HG02759 (cell line): ENCODE measurements around the gene CPTP.

Experiments
- ATAC-seq: cut with Tn5 transposase; IDR thresholded peaks from one replicate; pipeline ENCODE4 v1.9.1; 2021; ENCODE audit warnings: mild to moderate bottlenecking, moderate library complexity; ENCODE audit not compliant: unreplicated experiment

The CPTP gene

DNA sequence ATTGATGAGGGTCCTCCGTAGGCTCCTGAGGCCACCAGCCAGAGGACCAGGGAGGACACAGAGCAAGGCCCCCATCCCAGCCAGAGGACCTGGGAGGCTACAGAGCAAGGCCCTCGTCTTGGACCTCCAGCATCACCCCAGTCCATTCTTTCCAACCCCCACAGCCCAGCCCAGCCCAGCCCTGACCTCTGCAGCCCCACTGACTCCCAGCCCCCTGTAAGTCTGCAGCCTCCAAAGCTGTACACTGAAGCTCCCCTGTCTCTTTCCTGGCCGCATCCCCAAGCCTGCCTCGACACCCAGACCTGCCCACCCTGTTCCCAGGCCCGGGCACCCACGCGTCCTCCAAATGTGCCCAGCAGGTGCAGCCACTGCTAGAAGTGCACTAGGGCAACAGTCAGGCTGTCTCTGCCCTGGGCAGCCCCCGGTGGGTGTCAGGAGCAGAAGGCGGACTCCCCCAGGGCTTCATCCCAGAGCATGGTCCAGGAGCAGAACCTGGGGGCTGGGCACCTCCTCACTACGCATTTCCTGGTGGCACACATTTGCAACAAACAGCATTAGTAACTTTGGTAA lies 22.5 kb downstream of the CPTP start:
- no peak for ATAC-seq

DNA sequence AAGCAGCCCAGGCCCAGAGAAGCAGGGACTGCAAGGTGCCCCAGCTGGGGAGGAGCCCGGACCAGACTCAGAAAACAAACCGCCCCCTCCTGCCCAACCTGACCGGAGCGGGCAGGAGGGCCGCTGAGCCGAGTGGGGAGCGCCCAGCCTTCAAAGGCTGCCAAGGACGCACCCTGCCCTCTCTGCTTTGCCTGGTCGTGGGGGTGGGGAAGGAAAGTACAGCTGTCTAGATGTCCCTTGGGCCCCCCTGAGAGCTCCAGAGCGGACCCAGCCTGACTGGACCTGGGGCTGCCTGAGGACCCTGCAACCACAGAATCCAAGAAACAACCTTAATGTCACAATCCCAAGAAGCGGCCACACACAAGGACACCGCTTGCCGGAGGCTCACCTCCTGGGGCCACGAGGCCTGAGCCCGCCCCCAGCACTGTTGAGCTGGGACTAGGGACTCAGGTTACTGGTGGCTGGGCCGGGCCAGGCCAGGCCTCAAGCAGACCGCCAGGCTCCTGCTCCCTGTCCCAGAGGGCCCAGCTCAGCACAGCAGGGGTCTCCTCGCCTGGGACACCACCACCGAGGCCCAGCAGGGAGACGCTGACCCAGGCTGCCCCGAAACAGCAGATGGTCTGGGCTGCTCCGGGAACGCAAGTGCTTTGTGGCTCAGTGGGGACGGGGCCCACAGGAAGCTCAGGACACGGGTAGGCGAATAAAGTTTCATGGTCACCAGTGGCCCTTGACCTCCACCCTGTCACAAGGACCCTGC lies 23.2 kb downstream of the CPTP start:
- no peak for ATAC-seq

DNA sequence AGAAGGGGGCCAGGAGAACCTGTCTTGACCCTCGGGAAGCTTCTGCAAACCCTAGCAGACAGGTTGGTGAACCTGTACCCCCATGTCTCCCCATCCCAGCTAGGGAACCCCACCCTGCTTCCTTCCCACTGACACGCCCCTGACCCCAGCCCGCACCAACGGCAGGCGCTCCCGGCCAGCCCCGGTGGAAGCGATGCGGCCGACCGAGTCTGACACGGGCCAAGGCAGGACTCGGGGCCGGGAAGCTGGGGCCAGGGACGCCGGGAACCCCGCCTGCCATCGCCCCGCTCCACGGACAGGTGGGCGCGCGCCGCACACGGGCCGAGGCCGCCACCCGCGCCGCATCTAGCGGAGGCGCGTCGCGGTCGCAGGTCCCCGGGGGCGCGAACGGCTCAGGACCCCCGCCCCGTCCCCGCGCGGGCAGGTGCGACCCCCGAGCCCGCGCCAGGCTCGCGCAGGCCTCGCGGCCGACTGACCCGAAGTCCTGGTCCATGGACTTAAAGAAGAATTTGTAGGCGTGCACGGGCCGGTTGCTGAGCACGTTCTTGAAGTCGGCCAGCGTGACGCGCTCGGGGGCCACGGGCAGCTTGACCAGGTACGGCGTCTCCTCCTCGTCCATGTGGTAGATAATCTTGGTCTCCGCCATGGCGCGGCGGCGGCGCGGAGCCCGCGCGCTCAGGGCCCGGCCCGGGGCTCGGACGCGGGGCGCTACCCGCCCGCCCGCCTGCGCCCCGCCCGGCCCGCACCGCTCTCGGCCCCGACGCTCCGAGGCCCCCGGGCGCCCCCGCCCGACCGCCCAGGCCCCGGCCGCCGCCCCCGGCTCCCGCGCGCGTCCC lies 24.0 kb downstream of the CPTP start:
- peak; percentile 40 for ATAC-seq

DNA sequence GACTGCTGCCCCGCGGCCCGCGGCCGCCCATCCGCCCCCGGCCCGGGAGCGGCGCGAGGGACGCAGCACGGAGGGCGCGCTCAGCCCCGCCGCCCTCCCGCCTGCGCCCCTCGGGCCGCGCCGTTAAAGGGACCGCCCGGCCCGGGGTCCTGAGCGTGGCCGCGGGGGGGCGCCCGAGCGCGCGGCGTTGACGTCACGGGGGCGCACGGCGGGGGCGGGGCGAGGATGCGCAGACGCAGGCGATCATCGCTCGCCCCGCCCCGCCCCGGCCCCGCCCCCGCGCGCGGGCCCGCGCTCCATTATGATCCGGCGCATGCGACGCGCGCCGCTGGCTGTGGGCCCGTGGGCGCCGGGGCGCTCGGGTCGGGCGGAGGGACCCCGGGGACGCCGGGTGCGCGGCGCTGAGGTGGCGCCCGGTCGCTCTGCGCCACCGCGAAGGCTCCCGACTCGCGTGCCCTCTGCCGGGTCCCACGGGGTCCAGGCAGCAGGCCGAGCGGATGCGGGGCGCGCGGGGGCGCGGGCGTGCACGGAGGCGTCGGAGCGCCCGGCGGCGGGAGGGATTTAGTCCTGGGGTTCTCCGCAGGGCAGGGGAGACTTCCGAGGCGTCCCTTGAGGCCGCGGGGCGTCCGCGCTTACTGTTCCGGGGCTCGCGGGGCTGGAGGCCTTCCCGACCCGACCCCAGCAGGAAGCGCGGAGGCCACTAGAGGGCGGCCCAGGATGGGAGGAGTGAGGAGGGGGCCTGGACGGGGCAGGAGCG lies 24.8 kb downstream of the CPTP start, which contains the start of gene DVL1:
DVL1 (minus strand) TSS at position 163 of the 757 bp plus-strand sequence. CDS start 353 bp downstream, outside the sequence.
- ATAC-seq = peak; percentile 72

DNA sequence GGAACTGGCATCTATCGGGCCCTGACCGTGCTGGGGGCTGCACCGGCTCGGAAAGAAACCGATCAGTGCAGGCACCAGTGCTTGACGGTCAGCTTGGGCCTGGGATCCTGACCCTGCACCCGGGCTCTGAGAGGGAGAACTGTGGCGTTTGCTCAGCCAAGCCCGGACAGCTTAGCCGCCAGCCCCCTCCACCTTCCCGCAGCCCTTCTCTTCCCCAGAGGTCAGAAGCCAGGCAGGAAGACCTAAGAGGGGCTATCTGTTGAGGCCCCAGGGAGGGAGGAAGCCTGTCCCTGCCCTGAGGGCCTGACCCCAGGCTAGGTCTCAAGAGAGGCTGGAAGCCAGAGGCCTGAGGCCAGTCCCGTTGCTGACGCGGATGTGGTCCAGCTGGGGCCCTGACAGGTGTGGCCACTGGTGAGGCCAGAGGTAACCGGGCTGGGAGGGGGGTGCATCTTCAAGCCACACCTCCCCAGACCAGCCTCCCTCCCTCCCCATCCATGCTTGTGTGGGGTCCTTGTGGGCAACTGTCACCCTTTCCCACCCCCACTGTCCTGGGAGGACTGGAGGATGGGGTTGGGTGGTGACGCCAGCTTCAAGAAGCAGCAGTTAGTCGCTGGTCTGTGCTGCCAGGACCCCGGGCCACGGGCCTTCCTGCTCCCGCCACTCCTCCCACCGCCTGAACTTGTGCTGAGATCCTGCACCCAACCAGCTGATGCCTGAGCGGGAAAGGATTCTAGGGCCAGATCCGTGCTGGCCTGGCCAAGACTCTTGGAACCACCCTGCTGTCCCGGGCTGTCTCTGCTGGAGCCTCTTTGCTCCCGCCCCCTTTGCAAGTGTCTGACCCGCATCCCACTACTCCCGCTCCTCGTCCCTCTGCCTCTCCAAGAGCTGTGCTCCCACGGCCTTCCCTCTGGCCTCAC lies 27.2 kb downstream of the CPTP start:
- no peak for ATAC-seq

DNA sequence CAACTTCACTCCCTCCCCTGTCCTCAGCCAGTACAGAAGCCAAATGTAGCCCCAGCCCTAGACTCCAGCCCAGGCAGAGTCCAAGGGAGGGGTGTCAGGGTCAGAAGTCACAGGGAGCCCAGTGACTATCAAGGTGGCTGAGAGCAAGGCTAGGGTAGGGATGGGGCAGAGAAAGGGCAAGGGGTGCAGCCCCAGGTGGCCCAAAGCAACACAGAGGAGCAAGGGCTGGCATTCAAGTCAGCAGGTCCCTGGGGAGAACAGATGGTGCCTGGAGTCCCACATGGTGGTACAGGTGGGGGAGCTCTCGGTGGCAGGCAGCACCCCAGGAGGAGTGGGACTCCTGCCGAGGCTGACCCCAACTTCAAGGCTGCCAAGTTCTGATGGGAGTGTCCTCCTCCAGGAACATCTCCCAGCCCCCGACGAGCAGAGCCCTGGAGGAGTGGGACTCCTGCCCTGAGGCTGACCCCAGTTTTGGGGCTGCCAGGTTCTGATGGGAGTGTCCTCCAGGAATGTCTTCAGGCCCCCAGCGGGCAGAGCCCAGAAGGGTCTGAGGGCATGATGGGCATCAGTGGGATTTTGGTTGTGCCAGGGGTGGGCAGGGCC lies 28.3 kb downstream of the CPTP start:
- no peak for ATAC-seq

DNA sequence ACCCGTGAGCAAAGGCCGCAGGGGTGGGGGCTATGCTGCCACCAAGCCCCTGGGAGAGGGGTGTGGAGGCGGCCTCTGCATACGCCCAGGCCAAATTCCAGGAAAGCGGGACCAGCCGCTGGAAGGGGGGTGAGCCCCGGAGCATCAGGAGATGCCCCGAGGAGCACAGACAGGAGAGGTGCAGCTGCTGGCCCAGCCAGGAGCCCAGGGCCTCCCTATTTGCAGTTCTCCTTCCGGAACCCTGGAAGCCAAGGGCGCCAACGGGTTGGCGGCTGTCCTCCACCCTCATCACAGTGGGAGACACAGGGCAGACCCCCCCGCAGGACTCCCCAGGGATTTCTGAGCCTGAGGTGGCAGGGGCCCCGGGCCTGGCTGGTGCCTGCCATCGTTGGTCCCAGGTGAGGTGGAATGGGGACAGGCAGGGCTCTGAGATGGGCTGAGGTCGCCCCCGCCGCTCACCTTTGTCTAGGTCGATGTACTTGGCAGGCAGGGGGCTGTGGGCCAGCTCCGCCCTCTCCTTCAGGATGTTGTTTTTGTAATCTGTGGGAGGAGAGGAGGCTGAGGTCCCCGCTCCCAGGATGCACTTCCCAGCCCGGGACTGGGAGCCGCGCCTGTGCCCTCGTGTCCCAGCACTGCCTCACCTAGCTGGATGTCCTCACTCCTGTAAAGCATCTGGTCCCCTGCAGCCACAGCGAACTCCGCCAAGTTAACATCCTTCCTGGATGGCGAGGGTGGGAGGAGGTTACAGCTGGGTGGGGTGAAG lies 29.0 kb downstream of the CPTP start:
- no peak for ATAC-seq

DNA sequence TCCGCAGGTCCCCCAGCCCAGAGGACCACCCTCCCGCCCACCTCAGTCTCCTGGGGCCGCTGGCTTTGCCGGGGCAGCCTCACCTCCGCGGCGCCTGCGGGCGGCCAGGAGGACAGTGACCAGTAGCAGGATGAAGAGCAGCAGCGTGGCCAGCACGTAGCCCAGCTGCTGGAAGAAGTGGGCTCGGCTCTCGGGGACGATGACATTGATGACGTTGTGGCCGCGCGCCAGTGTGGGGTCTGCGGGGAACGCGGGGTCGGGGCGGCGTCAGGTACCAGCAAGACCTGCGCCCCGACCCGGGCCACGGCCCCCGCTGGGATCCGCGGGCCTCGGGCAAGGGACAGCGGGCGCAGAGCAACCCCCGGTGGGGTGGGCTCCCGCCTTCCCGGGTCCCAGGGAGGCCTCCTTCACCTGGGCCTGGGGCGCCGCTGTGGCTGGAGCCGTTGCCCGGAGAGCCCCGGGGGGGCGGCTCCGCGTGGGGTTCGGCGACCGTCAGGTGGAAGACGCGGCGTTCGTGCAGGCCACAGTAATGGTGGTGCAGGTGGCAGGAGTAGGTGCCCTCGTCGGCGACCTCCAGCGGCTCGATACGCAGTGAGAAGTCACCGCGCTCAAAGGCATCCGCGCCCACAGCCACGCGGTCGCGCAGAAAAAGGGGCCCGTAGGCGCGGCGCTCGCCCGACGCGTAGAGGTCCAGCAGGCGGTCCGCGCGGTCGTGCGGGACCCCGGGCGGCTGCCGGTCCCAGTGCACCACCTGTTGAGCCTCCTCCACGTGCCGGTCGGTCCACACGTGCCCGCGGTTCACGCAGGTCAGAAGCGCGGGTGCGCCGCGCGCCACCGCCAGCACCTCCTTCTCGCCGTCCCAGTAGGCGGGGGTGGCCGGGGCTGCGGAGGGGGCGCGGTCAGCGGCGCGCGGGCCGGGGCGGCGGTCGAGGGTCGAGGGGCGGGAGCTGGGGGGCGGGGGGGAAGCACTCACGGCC lies 30.0 kb downstream of the CPTP start:
- no peak for ATAC-seq

DNA sequence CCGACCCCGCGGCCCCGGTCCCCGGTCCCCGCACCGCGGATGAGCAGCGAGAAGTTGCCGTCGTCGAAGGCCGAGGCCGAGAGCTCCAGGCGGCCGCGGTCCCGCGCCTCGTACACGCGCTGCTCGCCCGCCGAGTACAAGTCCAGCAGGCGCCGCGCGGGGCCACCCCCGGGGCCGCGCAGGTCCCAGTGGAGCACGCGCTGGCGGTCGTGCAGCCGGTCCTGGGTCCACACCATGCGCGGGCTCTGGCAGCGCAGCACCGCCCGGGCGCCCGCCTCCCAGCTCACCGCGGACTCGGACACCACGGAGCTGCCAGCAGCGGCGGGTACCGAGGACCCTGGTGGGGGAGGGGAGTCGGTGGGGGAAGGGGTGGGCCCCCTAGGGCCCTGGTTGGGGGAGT lies 30.8 kb downstream of the CPTP start:
- ATAC-seq = no peak

DNA sequence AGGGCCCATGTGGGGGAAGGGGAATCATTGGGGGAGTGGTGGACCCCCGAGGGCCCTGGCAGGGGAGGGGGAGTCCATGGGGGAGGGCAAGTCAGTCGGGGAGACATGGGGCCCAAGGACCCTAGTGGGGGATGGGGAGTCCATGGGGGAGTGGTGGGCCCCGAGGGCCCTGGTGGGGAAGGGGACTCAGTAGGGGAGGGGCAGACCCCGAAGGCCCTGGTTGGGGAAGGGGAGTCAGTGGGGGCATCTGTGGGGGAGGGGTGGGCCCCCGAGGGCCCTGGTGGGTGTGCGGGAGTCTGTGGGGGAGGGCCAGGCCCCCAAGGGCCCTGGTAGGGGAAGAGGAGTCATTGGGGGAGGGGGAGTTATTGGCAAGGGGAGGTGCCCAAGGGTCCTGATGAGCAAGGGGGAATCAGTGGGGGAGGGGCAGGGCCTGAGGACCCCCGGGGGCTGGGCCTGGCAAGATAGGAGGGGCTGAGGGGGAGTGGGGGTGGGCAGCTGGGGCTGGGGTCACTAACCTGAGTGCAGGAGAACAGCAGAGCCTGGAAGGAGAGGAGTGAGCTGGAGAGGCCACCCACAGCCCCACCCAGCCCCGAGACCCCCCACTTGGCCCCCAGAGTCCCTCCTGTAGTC lies 31.7 kb downstream of the CPTP start:
- no peak for ATAC-seq

DNA sequence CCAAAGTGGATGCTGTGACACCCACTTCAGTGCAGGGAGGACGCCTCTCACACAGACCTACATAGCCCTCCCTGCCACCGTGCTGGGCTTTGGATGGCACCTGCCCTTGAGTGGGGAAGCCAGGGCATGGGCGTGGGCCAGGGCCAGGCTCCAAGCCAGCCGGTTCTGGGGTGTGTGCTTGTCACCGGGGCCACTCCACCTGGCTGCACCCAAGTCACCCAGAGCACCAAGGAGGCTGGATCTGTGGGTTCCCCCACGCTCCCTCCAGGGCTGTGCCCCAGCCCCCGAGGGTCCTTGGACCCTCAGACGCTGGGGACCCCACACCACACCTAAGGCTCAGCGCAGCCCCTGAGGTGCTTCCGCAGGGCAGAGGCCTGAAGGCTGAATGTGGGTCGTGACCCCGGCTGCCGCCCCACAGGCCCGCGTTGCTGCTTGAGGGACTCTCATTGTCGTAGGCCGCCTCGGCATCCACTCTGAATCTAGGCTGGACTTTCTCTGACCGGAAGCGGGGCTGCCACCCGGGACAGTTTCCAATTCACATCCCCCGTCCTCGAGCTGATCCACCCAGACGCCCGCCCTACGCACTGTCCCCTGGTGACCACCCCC lies 32.3 kb downstream of the CPTP start:
- ATAC-seq = no peak

DNA sequence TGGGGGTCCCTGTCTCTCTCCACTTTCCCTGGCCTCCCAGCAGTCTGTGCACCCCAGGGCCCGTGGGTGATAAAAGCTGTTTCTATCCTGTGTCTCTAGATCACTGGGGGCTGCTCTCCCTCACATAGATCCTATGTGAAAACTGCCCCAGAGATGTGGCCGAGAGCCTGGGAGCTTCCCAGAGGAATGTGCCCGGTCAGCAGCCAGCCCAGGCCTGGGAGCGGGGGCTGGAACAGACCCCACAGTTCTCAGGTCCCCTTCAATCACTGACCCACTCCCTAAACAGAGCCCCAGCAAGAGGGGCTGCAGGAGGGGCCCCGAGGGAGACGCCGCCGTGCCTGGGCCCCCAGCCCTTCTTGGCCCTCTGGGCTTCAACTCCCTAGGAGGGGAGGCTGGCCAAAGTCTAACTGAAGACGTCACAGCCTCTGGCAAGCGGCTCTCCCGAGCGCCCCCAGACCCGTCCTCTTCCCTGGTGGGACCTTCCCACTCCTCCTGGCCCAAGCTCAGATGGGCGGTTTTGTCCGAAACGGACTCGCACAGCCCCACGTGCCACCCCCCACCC lies 33.4 kb downstream of the CPTP start:
- no peak for ATAC-seq

DNA sequence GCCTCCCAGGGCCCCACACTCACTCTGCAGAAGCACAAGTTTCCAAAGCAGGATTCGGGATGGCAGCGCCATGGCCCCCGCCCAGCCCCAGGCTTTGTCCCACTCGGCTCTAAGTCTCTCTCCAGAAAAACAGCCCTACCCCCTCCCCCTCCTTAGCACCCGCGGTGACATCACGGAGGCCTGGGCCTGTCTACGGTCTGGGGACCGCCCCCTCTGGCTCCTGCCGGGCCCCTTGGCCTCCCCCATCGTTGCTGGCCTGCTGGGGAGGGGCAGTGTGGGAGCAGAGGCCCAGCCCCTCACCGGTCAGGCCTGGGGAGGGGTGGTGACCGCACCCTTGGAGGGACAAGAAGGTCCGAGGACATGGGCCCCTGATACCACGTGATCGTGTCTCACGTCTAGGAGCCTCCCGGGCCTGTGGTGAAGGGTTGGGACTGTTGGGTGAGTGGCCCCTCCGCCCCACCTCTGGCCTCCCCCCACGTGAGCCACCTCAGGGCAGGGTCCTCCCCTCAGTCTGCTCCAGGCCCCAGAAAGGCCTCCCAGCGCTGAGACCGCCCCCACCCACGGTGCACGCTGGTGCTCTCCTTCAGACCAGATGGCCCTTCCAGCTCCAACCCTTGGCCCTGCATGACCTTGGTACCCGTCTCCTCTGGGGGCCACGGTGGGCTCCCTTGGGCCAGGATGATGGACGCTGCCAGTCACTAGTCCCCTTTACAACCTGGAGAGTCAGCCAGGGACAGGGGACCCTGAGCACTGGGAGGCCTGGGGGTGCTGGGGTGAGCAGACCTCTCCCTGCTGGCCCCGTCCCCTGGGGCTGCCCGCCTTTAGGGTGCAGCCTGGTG lies 34.0 kb downstream of the CPTP start, which contains the start of gene MXRA8:
MXRA8 (minus strand) TSS at position 123 of the 839 bp plus-strand sequence; CDS start at position 72, 51 bp downstream.
- no peak for ATAC-seq

DNA sequence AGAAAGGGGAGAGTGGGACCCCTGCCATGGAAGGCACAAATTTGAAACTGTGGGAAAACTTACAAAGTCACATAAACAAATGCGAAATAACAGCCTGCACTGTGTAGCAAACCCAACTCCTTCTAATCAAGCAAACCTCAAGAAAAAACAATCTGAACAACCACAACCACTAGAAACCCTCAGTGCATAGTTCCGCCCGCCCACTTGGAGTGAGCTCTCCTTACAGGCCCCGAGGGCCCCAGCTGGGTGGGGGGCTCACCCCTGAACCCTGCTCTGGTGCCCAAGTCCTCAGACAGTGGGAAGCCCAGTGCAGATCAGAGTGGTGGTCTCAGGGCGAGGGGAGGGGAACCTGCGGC lies 34.7 kb downstream of the CPTP start:
- no peak for ATAC-seq

DNA sequence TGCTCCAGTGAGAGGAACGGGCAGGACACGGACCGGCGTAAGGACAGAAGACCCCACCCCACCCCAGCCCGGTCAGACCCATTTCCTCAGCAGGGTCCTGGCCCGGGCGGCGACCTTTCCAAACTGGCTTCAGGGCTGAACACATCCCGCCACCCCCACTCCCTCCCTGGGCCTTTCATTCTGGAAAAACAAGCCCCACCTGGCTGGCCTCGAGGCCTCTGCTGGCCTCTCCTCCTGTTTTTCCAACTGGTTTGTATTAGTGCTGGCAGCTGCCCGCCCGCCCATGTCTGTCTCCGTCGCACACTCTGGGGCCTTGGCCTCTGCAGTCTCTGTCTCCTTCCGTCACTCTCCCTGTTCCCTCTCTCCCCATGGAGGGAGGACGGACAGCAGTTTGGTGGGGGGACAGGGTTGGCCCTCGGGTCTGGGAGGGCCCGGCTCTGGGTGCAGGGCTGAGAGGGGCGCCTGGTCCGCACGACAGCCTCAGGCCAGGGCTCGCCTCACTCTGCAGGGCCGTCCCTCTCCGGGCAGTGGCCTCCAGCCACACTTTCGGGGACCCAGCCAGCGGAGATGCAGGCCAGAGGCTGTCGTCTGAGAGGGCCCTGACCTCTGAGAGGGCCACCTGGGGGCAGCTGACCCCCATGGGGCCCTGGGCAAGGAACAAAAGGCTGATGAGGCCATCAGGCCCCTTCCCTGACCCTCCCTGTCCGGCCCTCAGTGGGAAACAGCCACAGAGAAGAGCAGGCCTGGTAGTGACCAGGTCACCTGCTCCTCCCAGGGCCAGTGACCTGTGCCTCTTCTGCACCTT lies 35.3 kb downstream of the CPTP start:
- no peak for ATAC-seq
